ENCODE data around the gene CEACAM21. TPM values are rescaled to one million over a fixed set of nuclear protein-coding genes. Genes with fewer than 3 reads are reported as not detected.

CEACAM21 gene
- total and polyA plus RNA-seq, 2 donors from 2014 or later, result 1.2 to 5.6 TPM

GRCh38 chr19:41595258-41595889 is 19.4 kb downstream of the CEACAM21 start:
- Histone ChIP-seq H3K9me3 (ENCODE audit: control insufficient read depth in 2 of 3, insufficient read depth in 1 of 3, low read length in 3 of 3) (peaks cover 0 to 5% (median 0%) of the 10 kb centered on the region in 3 donors), H3K9ac (ENCODE audit: low read length in 3 of 3) (no peak overlapping the region), H3K4me1 (ENCODE audit: control insufficient read depth in 2 of 3, insufficient read depth in 2 of 3, low read depth in 1 of 3, low read length in 3 of 3) (no peaks in the 10 kb centered on the region), H3K4me3 (ENCODE audit: low read length in 3 of 3) (no peak overlapping the region), H3K36me3 (ENCODE audit: control insufficient read depth in 2 of 3, insufficient read depth in 3 of 3, low read length in 3 of 3) (no peaks in the 10 kb centered on the region), H3K27ac (ENCODE audit: low read depth in 2 of 2, low read length in 2 of 2) (no peak overlapping the region), H3K27me3 (ENCODE audit: control insufficient read depth, insufficient read depth, low read length) (no peaks in the 10 kb centered on the region)
- FAIRE-seq (no peak), DNase-seq (peak in 2 of 5 donors; percentile 22 to 65)
- peak; percentile 67 for TF ChIP-seq CTCF (IDR thresholded peaks at IDR 0.05; ENCODE audit: borderline replicate concordance, extremely low read depth, insufficient read depth)
- intact Hi-C loops (cut with DNase I), result no loop called here

- Histone ChIP-seq H3K9ac (ENCODE audit: low read length in 3 of 3) (no peak overlapping the region), H3K27ac (ENCODE audit: low read depth in 2 of 2, low read length in 2 of 2) (no peak overlapping the region), H3K27me3 (ENCODE audit: control insufficient read depth, insufficient read depth, low read length) (no peaks in the 10 kb centered on the region), H3K9me3 (ENCODE audit: control insufficient read depth in 2 of 3, insufficient read depth in 1 of 3, low read length in 3 of 3) (peaks cover 0 to 5% (median 0%) of the 10 kb centered on the region in 3 donors), H3K4me1 (ENCODE audit: control insufficient read depth in 2 of 3, insufficient read depth in 2 of 3, low read depth in 1 of 3, low read length in 3 of 3) (no peaks in the 10 kb centered on the region), H3K36me3 (ENCODE audit: control insufficient read depth in 2 of 3, insufficient read depth in 3 of 3, low read length in 3 of 3) (no peaks in the 10 kb centered on the region), H3K4me3 (ENCODE audit: low read length in 3 of 3) (no peak overlapping the region)
- no peak for DNase-seq
- no peak for TF ChIP-seq CTCF (IDR thresholded peaks at IDR 0.05; ENCODE audit: borderline replicate concordance, extremely low read depth, insufficient read depth)
- intact Hi-C loops (cut with DNase I), result no loop called here
- FAIRE-seq, result no peak
Observed at GRCh38 chr19:41595890-41596280, 19.9 kb downstream of the CEACAM21 start.

GRCh38 chr19:41597600-41598041 is 21.7 kb downstream of the CEACAM21 start:
- Histone ChIP-seq H3K4me3 (ENCODE audit: low read length in 3 of 3) (no peak overlapping the region), H3K9me3 (ENCODE audit: control insufficient read depth in 2 of 3, insufficient read depth in 1 of 3, low read length in 3 of 3) (peaks cover 0 to 5% (median 0%) of the 10 kb centered on the region in 3 donors), H3K27ac (ENCODE audit: low read depth in 2 of 2, low read length in 2 of 2) (no peak overlapping the region), H3K36me3 (ENCODE audit: control insufficient read depth in 2 of 3, insufficient read depth in 3 of 3, low read length in 3 of 3) (no peaks in the 10 kb centered on the region), H3K4me1 (ENCODE audit: control insufficient read depth in 2 of 3, insufficient read depth in 2 of 3, low read depth in 1 of 3, low read length in 3 of 3) (no peaks in the 10 kb centered on the region), H3K27me3 (ENCODE audit: control insufficient read depth, insufficient read depth, low read length) (no peaks in the 10 kb centered on the region), H3K9ac (ENCODE audit: low read length in 3 of 3) (no peak overlapping the region)
- peak; percentile 83 for TF ChIP-seq CTCF (IDR thresholded peaks at IDR 0.05; ENCODE audit: borderline replicate concordance, extremely low read depth, insufficient read depth)
- FAIRE-seq (no peak), DNase-seq (peak in 4 of 5 donors; percentile 51 to 65 (median 52))
- intact Hi-C loops (cut with DNase I), result no loop called here

Measured in kidney (tissue), 14 donors.